GM20431 (cell line): ENCODE data around the gene EIF1AD.
"Not testable (repeated sequence)": the region's sequence is repeated elsewhere in the genome, so short reads cannot be mapped to it uniquely, and the experiment has no call there.

Source experiments
- in situ Hi-C: fragments of 300-500 bp; cut with MseI, MboI; formaldehyde crosslinking; loops from one replicate; pipeline ENCODE4 v1.15.0; 2020; ENCODE audit warnings: low sequenced_read_pairs; ENCODE audit not compliant: unreplicated experiment

EIF1AD gene

DNA sequence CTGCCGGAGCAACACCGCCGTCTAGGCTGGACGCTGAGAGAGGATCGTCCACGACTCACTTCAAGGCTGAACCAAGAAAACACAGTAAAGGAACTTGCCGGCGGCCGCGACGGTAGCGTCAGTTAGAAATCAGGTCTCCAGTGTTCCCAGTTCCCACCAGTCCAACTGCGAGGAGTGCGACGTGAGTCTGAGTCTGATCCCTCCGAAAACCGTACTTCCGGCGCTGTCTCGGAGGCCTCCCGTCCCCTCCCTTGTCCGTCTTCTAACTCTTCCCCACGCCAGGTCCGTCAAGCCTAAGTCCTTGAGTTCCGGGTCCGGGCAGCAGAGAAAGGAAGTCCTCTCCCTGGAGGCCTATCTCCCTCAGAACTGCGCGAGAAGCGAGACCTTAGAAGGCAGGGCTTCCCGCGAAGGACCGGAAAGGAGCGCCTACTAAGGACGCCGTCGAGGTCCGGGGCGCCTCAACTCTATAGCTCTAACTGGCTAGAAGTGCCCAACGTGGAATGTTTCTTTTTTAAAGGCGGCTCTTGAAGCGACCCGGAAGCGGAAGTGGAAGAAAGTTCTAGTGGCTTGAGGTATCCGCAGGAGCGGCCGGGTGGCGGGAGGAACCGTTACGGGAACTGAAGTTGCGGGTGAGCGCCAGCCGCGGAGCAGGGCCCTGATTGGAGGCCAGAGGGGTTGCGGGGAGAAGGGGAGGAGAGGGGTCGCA, at the start of gene EIF1AD, which contains the start of gene BANF1:
Gene EIF1AD (minus strand): TSS at position 216 of the 706 bp plus-strand sequence. CDS start 1,768 bp downstream, outside the sequence.
Gene BANF1 (plus strand): TSS at position 562 of the 706 bp plus-strand sequence. CDS start 748 bp downstream, outside the sequence.
- in situ Hi-C loops = no loop called here

DNA sequence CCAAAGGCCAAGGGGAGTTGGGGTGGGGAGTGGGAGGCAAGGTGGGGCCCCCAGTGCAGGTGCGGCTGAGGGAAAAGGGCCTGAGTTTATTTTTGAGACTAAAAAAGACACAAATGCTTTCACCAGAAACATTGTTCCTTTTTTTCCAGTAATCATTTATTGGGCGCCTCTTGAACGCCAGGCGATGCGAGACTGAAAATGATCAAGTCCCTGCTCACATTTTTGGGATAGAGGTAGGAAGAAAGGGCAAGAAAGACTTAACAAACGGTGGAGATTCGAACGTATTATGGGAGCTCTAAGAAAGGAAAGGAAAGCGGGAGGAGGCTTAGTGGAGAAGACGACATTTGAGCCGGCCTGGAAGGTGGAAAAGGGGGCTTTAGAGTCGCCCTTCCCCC, 49.4 kb upstream of the EIF1AD start:
- in situ Hi-C loops = no loop called here

DNA sequence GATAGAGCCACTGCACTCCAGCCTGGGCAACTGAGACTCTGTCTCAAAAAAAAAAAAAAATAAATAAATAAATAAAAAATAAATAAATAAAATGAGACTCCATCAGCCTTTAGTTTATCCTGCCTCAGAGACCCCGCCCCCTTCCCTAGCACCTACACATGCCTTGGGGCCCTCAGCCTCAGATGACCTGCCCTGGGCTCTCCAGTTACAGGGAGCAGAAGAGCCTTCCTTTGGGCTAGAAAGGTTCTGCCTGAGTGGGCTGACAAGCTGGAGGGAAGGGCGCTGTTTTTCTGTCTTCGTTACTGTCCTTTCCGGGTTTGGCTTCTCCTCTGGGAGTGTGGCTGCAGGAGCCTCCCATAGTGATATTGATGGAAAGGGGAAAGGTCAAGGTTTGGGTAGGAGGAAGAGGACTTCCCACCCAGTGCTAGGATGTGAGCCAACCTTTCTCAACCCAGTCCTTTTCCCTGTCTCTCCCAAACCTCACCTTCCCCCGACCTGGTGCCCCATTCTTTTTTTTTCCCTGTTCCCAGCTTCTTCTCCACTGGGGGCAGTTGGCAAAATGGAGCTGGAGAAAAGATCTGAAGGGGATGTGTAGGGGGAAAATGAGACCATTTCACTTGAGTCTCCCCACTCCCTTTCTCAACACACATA, 48.7 kb upstream of the EIF1AD start:
- in situ Hi-C loops = no loop called here

GRCh38 chr11:66048547-66049323, 46.8 kb upstream of the EIF1AD start, which contains the start of gene GAL3ST3:
Gene GAL3ST3, minus strand, starts transcription at chr11:66049161. Its CDS starts 3,746 bp downstream, at chr11:66045415.
- in situ Hi-C loops = no loop called here

GRCh38 chr11:66047541-66048365, 45.8 kb upstream of the EIF1AD start:
- in situ Hi-C loops = no loop called here

- in situ Hi-C loops = no loop called here
These were observed 44.9 kb upstream of the EIF1AD start for GRCh38 chr11:66046901-66047300.

GRCh38 chr11:66045177-66045639, 43.3 kb upstream of the EIF1AD start:
- in situ Hi-C loops = no loop called here

DNA sequence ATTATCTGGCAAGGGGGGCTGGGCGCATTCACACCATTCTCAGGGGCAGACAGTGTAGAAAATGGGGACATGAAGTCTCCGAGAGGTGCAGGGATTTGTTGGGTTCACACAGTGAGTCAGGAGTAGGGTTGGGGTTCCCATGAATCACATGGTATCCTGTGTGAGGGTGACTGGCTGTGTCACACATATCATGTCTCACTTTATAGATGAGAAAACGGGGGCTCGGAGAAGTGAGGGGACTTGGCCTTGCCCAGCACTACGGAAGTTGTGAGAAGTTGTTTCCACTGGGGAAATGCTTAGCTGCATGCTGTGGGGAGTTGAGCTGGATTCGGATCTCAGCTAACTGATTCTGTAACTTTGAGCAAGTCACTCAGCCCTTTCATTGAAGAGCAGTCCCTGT, 42.8 kb upstream of the EIF1AD start:
- in situ Hi-C loops = no loop called here

GRCh38 chr11:66042996-66043906, 41.3 kb upstream of the EIF1AD start:
- in situ Hi-C loops = no loop called here

DNA sequence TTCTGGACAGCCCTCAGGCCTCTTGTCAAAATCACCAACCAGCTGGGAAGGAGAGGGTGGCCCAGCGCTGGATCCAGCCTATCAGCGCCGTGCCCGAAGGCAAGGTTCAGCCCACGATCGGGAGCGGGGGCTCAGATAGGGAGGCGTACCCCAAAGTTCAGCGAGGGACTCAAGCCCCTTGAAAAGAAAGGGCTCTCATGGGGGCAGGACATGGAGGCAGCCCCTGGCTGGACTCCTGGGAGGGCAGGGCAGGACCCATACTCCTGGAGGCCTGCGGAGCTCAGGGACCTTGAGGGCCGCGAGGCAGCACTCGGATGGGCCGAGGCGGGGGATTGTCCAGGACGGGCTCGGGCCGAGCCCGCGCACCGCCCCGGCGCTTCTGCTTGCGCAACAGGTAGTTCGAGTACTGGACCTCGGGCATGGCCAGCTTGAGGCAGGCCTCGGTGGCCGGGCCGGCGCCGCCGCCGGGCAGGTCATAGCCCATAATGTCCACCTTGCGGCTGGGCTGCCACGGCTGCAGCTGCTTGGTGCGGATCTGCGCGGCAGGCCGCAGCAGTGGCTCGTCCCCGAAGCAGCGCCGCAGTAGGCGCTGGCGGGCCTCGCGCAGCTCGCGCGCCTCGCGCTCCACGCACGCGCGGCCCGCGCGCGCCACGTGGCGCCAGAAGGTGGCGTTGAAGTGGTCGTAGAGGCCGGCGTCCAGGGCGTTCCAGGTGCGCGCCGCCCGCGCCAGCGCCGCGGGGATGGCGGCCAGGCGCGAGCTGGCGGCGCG, 40.5 kb upstream of the EIF1AD start:
- in situ Hi-C loops = no loop called here

DNA sequence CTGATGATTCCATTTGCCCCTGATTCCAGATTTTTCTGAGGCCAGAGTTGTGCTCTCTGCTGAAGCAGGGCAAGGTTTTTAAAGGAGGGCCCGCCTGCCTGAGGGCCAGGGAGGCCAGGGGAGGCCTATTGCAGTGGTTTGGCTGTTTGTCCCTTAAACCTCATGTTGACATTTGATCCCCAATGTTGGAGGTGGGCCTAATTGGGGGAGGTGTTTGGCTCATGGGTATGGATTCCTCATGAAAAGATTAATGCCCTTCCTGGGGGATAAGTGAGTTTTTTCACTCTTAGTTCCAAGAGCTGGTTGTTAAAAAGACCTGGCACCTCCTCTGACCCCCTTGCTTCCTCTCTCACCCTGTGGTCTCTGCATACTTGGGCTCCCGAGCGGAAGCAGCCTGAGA, 37.8 kb upstream of the EIF1AD start:
- in situ Hi-C loops = no loop called here

DNA sequence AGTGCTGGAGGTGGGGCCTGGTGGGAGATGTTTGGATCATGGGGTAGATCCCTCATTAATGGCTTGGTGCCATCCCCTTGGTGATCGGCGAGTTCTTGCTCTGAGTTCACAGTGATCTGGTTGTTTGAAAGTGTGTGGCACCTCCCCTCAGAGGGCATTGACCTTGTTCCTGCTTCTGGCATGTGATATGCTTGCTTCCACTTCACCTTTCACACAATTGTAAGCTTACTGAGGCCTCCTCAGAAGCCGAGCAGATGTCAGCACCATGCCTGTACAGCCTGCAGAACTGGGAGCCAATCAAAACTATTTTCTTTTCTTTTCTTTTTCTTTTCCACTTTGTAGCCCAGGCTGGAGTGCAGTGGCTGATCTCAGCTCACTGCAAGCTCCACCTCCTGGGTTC, 35.4 kb upstream of the EIF1AD start:
- in situ Hi-C loops = no loop called here

- in situ Hi-C loops = no loop called here
These were observed 34.4 kb upstream of the EIF1AD start for GRCh38 chr11:66036334-66036710.

DNA sequence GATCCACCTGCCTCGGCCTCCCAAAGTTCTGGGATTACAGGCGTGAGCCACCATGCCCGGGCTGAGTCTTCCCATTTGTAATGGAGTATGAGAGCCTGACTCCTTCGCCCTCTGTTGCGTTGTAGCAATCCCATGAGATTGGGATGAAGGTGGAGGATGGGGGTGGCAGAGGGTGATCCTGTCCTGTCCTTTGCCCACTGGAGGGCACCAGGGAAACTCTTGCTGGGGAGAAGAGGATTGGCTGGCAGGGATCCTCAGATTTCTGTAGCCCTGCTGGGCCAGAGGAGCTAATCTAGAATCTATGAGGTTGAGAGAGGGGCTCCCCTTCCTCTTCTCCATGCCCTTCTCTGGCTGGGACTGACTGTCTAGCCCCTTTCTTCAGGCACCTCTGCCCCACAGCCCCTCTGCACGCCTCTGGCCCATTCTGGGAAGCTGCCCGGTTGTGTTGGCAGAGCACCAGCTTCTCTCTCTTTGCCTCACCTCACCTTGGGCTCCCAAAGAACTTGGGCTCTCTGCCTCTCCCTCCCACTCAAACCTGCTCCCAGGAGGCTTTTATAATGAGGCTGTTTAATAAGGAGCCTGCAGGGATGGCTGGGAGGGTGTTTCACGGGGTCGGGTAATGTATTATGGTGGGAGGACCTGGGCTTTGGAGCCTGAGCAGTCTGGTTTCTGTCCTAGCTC, 33.8 kb upstream of the EIF1AD start:
- in situ Hi-C loops = no loop called here

DNA sequence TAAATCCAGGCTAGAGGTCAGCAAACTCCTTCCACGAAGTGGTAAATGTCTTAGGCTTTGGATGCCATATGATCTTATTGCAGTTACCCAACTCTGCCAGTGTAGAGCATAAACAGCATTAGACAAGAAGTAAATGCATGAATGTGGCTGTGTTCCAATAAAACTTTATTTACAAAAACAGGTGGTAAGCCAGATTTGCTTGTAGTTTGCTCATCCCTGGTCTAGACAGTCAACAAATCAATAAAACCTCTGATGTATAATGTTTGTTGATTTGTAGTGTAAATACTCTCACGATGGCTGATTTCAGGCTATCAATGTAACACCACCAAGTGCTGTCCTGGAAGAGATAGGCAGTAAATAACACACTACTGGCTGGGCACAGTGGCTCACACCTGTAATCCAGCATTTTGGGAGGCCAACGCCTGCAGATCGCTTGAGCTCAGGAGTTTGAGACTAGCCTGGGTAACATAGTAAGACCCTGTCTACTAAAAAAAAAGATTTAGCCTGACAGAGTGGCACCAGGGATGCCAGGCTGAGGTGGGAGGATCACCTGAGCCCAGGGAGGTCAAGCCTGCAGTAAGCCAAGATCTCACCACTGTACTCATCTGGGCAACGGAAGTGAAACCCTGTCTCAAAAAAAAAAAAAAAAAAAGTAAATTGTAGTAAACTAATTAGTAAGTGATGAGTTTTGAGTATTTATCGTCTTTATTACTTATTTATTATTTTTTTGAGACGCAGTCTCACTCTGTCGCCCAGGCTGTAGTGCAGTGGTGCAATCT, 31.2 kb upstream of the EIF1AD start:
- in situ Hi-C loops = no loop called here

- in situ Hi-C loops = no loop called here
These were observed 24.1 kb upstream of the EIF1AD start, which contains the start of gene CATSPER1 for GRCh38 chr11:66026017-66026529. Gene CATSPER1, minus strand, starts transcription at chr11:66026479. Its CDS starts 100 bp downstream, at chr11:66026379.

DNA sequence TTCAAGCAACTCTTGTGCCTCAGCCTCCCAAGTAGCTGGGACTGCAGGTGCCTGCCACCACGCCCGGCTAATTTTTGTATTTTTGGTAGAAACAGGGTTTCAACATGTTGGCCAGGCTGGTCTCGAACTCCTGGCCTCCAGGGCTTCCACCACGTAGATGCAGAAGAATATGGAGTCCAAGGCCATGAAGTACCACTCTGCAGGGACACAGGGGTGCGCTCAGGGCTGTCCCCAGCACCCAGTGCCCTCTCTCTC, 21.2 kb upstream of the EIF1AD start:
- in situ Hi-C loops = not testable (repeated sequence)
